CD1c-positive myeloid dendritic cell (primary cell): ENCODE measurements around the gene AFF1.
"Not testable (repeated sequence)": the region's sequence is repeated elsewhere in the genome, so short reads cannot be mapped to it uniquely, and the experiment has no call there.

Experiments
- DNase-seq: peaks from one replicate; pipeline ENCODE4 v3.0.0-alpha.2; 2016; ENCODE audit errors: extremely low spot score

AFF1 gene

DNA sequence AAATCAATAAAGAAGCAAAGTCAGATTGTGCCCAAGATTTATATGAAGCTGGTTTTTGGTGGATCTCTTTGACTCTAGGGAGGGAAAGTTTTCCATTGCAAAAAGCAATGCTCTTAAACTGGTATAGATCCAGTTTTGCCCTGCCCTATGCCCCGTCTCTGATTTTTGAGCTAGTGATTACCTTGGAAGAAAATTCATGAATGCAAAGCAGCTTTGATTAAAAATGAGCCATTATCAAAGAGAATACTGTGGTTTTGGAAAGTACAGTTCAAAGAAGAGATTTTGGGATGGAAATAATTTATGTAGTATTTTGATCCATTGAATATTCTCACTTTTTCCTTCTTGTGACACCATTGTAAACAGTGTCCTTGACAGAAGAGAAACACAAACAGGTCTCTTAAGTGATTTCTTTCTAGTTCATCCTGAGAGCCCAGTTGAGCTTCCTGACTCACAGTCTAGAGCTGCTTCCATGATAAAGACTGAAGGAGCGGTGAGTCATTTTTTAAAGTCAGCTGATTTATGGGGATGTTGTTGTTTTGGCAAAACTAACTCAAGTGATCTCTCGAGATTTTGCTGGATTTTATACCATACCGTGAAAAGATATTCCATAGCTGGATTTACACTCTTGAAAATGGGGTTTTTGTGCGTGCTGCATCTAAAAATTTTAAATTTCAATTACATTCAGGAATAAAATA is 76.7 kb downstream of the AFF1 start:
- peak; percentile 83 for DNase-seq

GRCh38 chr4:87012265-87012953 is 77.6 kb downstream of the AFF1 start:
- DNase-seq, result no peak

- not testable (repeated sequence) for DNase-seq
These were observed 78.1 kb downstream of the AFF1 start for GRCh38 chr4:87012954-87013308.

GRCh38 chr4:87014284-87014782 is 79.5 kb downstream of the AFF1 start:
- DNase-seq, result peak; percentile 72

DNA sequence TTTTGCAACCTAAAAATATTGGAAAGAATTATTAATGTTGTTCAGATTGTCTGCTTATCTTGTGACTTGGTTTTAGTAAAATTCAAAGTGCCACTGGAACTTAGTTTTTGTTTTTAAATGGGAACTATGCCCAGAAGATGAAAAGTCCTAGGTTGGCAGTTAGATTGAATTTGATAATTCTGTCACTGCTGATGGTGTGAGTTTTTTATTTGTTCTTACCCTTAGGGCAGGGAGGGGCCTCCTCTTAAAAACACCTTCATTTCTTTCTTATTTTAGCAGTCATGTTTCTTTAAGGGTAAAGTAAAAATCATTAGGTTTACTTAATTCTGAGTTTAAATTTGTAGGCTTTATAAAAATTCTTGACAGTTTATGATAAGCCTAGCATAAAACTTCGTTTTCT is 80.6 kb downstream of the AFF1 start:
- DNase-seq, result no peak

GRCh38 chr4:87017580-87018342 is 83.0 kb downstream of the AFF1 start:
- DNase-seq, result no peak

- no peak for DNase-seq
These were observed 83.9 kb downstream of the AFF1 start for GRCh38 chr4:87018753-87019152.

GRCh38 chr4:87019246-87019791 is 84.5 kb downstream of the AFF1 start:
- no peak for DNase-seq

DNA sequence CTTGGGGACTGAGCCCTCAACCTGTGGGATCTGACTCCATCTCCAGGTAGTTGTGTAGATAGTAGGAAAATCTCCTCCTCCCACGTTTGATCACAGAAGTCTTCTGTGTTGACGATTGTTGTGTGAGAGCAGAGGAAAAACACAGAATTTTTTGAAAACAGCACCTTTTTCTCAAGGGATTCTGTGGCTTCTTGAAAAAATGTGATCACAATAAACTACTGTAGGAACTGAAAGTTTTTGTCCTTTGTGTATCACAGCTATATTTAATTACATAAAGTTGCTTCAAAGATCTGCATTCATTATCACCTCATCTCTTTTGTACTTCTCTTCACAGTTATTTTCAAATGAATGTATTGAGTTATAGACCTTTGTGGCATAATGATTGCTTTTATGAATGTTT is 85.1 kb downstream of the AFF1 start:
- no peak for DNase-seq

- no peak for DNase-seq
These were observed 89.4 kb downstream of the AFF1 start for GRCh38 chr4:87024201-87024600.

GRCh38 chr4:87025023-87025613 is 90.3 kb downstream of the AFF1 start:
- no peak for DNase-seq

DNA sequence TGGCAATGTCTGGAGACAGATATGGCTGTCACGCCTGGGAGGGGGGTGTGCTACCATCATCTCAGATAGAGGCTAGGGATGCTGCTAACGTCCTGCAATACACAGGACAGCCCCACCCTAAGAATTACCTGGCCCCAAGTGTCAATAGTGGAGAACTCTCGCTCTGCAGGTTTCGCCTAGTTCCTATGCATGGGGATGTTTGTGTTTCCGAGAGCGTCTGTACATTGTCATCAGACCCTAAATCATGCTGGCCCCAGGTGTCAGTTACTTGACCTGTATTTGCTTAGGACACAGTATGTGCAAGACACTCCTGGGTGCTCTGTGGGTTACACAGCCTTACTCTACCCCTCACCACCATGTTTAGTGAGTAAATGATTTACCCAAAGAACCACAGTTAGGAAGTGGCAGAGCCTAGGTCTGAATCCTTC is 90.8 kb downstream of the AFF1 start:
- no peak for DNase-seq

- DNase-seq, result peak; percentile 83
These were observed 92.1 kb downstream of the AFF1 start for GRCh38 chr4:87026800-87027495.

DNA sequence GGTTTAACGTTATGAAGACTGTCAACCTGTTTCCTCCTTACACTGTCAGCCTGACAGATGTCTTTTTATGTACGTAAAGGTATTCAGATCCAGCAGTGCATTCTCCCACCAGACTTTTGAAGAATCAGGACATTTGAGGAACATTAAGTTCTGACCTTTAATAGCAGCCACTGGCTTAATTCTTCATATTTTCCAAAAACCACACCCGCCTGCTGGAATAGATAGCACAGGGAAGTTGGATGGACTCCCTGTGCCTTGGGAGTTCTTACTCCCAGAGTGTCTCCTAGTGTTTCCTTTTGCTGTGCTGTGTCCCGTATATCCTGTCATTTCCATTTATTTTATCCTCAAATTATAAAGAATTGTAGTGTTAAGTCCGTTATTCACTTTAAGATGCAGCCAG is 94.5 kb downstream of the AFF1 start:
- DNase-seq, result no peak

- no peak for DNase-seq
These were observed 95.3 kb downstream of the AFF1 start for GRCh38 chr4:87030124-87030523.

DNA sequence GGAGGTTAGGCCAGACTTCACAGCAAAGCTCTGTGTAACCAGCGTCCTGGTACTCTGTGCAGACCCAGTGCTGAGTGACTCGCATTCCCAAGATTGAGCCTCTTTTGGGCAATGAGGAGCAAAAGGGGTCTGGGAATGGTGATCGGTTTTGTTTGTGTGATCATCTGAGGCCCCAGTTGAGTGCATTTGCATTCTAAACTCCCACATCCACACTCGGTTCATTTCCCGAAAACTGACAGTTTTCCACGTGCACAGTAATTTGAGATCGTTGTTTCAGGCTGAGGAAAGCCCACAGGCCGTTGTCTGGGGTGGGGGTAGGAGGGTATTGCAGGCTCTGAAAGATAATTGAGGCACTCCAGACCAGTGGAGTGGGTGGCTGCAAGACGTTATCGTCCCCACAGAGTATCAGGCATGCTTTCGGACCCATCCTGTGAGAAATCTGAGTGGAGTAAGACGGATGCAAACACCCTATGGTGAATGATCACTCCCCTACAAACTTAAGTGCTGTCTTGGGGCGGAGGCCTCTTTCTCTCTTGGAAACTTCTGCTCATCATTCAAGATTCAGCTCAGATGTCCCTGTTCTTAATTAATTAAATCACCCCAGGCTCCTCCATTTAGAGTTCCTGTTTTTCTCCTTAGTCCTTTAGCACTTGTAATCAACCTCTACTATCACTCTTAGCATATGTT is 96.1 kb downstream of the AFF1 start:
- no peak for DNase-seq

GRCh38 chr4:87031920-87032319 is 97.1 kb downstream of the AFF1 start:
- DNase-seq, result no peak

GRCh38 chr4:87032884-87033533 is 98.2 kb downstream of the AFF1 start:
- no peak for DNase-seq

GRCh38 chr4:87033902-87034301 is 99.1 kb downstream of the AFF1 start:
- DNase-seq, result no peak

DNA sequence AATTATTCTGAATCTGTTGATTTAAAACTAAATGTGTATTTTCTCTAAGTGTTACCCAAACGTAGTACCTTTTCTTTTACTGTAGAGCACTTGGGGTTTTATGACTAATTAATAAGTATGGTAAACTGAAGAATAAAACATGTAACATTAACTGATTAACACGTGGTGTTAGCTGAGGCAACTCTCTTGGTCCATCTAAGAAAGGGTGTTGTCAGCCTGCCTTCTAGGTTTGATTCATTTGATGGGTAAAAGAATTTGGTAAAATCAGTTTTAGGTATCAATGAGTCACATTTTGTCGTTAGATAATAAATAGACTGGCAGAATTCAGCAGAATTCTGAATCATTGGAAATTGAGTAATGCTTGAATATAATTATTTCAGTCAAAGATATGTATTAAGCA is 99.7 kb downstream of the AFF1 start:
- DNase-seq, result no peak
